Heart left ventricle (tissue), 16 donors: ENCODE data around the gene SULT1E1. TPM values are rescaled to one million over a fixed set of nuclear protein-coding genes. Genes with fewer than 3 reads are reported as not detected.

Experiments used
- ATAC-seq, 4 donors: fragments of 200-7000 bp; cut with Tn5 transposase; one replicate each; pipeline ENCODE4 v1.9.1; 2020 to 2022; ENCODE audit warnings: moderate library complexity in 4 of 4, mild to moderate bottlenecking in 3 of 4, moderate number of reproducible peaks in 1 of 4
- DNase-seq, 5 donors: peaks; one replicate each; pipeline ENCODE4 v3.0.0-alpha.2; 2020
- H3K27ac ChIP-seq, 12 donors: fragments of 200-600 bp; sonication (generic) in 4 of 12; one replicate each; pipeline versions ENCODE4 v1.5.0 to v1.8.0; 2016 to 2022; ENCODE audit warnings: mild to moderate bottlenecking in 2 of 12
- H3K27me3 ChIP-seq, 9 donors: fragments of 200-600 bp; sonication (generic) in 2 of 9; one replicate each; pipeline versions ENCODE4 v1.5.1 to v1.8.0; 2016 to 2022; ENCODE audit warnings: mild to moderate bottlenecking in 3 of 9
- H3K36me3 ChIP-seq, 9 donors: fragments of 200-600 bp; sonication (generic) in 2 of 9; one replicate each; pipeline versions ENCODE4 v1.5.0 to v1.8.0; 2018 to 2022; ENCODE audit warnings: mild to moderate bottlenecking in 2 of 9
- H3K4me1 ChIP-seq, 12 donors: fragments of 200-600 bp; sonication (generic) in 4 of 12; one replicate each; pipeline versions ENCODE4 v1.5.0 to v1.8.0; 2016 to 2022; ENCODE audit warnings: mild to moderate bottlenecking in 3 of 12
- H3K4me3 ChIP-seq, 12 donors: fragments of 200-600 bp; sonication (generic) in 4 of 12; one replicate each; pipeline versions ENCODE4 v1.5.0 to v1.8.0; 2017 to 2022; ENCODE audit warnings: mild to moderate bottlenecking in 9 of 12, moderate library complexity in 4 of 12
- H3K9me3 ChIP-seq, 12 donors: fragments of 200-600 bp; sonication (generic) in 4 of 12; one replicate each; pipeline versions ENCODE4 v1.5.0 to v1.8.0; 2016 to 2022; ENCODE audit warnings: mild to moderate bottlenecking in 1 of 12
- POLR2A ChIP-seq, 2 donors: fragments of 450-650 bp; IDR thresholded peaks; one replicate each; pipeline ENCODE4 v1.6.1; 2017; ENCODE audit warnings: antibody characterized with exemption in 2 of 2, mild to moderate bottlenecking in 2 of 2, moderate library complexity in 2 of 2
- WGBS, 4 donors: extraction: QIAGEN DNeasy Blood & Tissue Kit in 2 of 4; methylation state at CpG; one replicate each; pipeline versions ENCODE4 v1.1.5 to v1.1.7; 2013 to 2018; 5-methylcytosine and 5-hydroxymethylcytosine counted together
- intact Hi-C, 10 donors: fragments of 100-400 bp; cut with DNase I; formaldehyde crosslinking; loops; one replicate each; pipeline versions ENCODE4 v1.11.1 to v1.14.2; 2022
- polyA plus RNA-seq, 2 donors: library from polyadenylated mRNA; stranded (reverse); fragments of 200-250 nt; gene quantifications; one replicate each; pipeline ENCODE4 v1.2.3, GENCODE V29; 2013
- total RNA-seq, 9 donors: library from RNA; depleted of rRNA in 2 of 9; stranded (reverse); fragments of >200 nt in 2 of 9; fragmentation: NEBNext Ultra II Directional in 3 of 9; extraction: Animal tissue kit (Norgen Biotek cat#: 25700) in 3 of 9; gene quantifications; one replicate each; pipeline versions ENCODE4 v1.1.0 to v1.2.4, GENCODE V29; 2016 to 2023
- TF ChIP-seq, protein P1 (sequence below), 12 donors: fragments of 200-600 bp; sonication (generic) in 4 of 12; IDR thresholded peaks; one replicate each; pipeline versions ENCODE4 v1.5.0 to v1.8.0; 2018 to 2022; ENCODE audit warnings: antibody characterized with exemption in 12 of 12, mild to moderate bottlenecking in 5 of 12
- donor health status: ischemic (EF 13 %, LVEDD 7.1; RV severe dilation, severe dysfunction).
- donor health status: healthy with polysubstance abuse.
- donor health status: DM: no; HTN: yes; CAD: no.
- donor health status: DM: no; HTN: no; CAD: no.
- donor health status: ischemic (EF 25% LVEDD 6.9; RV normal size, moderate dysfunction).
- donor health status: ischemic (EF 25% LVEDD 5.7; RV mildly dilated, moderate dysfunction).
- donor health status: healthy.
- donor health status: DM: yes; HTN: yes; CAD: no.
- donor health status: ischemic (EF 35%, LVEDD 5.7; RV mildly dilated, moderate dysfunction).
- donor health status: nonischemic (EF 11% LVEDD 7.7; RV severe dilation, severe dysfunction).
- donor health status: DM: yes; HTN: yes; CAD: no.
- donor health status: PGD.
- donor health status: ischemic (EF 29% LVEDD 5.4; RV normal size, mild dysfunction).
- donor health status: nonischemic (EF 23%, LVEDD 6.1; RV moderate dilation, normal function).

SULT1E1 gene
- total and polyA plus RNA-seq, 11 donors = not detected

DNA sequence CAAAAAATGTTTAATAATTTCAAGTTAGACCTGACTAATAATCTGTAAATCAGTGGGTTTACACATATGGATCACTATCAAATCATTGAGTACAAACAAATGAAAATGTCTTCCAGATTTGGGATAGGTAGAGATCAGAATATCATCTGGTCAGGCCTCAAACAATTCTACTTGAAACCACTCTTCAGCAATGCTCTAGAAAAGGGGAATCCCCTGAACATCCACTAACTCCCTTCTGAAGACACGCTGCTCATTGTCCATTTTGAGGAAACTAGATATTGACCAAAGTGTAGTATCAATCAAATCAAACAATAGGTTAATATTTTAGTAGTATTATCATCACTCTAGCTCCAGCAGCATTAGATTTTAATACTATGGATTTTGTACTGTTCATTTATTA is 46.3 kb downstream of the SULT1E1 start:
- DNase-seq = no peak
- intact Hi-C loops = no loop called here
- no peak for ATAC-seq
- Histone ChIP-seq H3K4me1 (no peaks in the 10 kb centered on the region), H3K36me3 (no peaks in the 10 kb centered on the region), H3K27me3 (no peaks in the 10 kb centered on the region), H3K27ac (no peak overlapping the region), H3K9me3 (no peaks in the 10 kb centered on the region), H3K4me3 (no peak overlapping the region)
- TF ChIP-seq POLR2A (IDR thresholded peaks at IDR 0.05) = no peak
- TF ChIP-seq, protein P1, sequence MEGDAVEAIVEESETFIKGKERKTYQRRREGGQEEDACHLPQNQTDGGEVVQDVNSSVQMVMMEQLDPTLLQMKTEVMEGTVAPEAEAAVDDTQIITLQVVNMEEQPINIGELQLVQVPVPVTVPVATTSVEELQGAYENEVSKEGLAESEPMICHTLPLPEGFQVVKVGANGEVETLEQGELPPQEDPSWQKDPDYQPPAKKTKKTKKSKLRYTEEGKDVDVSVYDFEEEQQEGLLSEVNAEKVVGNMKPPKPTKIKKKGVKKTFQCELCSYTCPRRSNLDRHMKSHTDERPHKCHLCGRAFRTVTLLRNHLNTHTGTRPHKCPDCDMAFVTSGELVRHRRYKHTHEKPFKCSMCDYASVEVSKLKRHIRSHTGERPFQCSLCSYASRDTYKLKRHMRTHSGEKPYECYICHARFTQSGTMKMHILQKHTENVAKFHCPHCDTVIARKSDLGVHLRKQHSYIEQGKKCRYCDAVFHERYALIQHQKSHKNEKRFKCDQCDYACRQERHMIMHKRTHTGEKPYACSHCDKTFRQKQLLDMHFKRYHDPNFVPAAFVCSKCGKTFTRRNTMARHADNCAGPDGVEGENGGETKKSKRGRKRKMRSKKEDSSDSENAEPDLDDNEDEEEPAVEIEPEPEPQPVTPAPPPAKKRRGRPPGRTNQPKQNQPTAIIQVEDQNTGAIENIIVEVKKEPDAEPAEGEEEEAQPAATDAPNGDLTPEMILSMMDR (IDR thresholded peaks at IDR 0.05) = no peak
- WGBS, 4 donors = 73 to 91% (median 89%) methylated on average over 1 of the region's 1 CpG

DNA sequence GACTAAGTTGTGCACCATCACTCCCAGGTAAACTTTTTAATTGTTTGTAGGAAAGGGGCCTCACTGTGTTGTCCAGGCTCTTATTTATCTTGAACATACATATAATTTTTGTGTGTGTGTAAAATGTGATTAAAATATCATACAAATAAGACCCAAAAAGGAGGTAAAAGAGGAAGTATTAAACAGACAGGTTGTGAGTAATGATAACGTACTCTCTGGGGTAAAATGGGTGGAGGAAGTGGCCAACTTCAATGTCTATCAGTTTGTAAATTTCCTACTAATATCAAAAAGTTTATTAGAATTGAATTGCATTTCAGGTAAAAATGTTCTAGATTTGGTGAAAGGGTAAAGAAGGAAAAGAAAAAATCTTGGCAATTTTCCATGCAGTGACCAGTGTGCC is 48.8 kb downstream of the SULT1E1 start:
- WGBS, 4 donors = 69 to 87% (median 76%) methylated on average over 1 of the region's 1 CpG
- intact Hi-C loops = no loop called here
- no peak overlapping the region for H3K4me3 ChIP-seq

DNA sequence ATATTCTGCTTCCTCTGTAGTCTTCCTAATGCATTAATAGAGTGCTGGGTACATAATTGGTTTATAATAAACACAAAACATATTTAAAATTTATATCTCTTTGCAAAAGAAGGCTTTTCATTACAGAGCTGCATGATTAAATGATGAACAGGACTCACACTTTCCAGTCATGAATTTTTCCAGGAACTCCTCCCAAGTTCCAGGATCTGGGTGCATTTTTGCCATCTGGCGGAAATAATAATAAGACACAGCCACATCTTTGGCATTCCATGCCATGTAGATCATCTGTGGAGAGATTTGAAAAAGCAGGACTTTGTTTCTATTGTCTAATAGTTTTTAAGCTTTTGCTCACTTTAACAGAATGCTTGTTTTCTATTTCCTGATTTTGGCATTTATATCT is 59.3 kb downstream of the SULT1E1 start:
- Histone ChIP-seq H3K9me3 (peaks cover 0 to 10% (median 0%) of the 10 kb centered on the region in 12 donors), H3K27me3 (no peaks in the 10 kb centered on the region), H3K36me3 (no peaks in the 10 kb centered on the region), H3K4me1 (no peaks in the 10 kb centered on the region), H3K27ac (no peak overlapping the region), H3K4me3 (no peak overlapping the region)
- no peak for DNase-seq
- TF ChIP-seq, protein P1 (IDR thresholded peaks at IDR 0.05) = no peak
- TF ChIP-seq POLR2A (IDR thresholded peaks at IDR 0.05) = no peak
- intact Hi-C loops = no loop called here
- ATAC-seq = no peak
- WGBS, 4 donors = 85 to 97% (median 88%) methylated on average over 1 of the region's 1 CpG

More for the DNA sequence above, 48.8 kb downstream of the SULT1E1 start:
- DNase-seq (no peak), ATAC-seq (no peak)
- no peak for TF ChIP-seq POLR2A (IDR thresholded peaks at IDR 0.05)
- TF ChIP-seq, protein P1 (IDR thresholded peaks at IDR 0.05) = no peak
- no peaks in the 10 kb centered on the region for H3K9me3 ChIP-seq
- no peak overlapping the region for H3K27ac ChIP-seq
- H3K27me3 ChIP-seq = no peaks in the 10 kb centered on the region
- no peaks in the 10 kb centered on the region for H3K4me1 ChIP-seq
- no peaks in the 10 kb centered on the region for H3K36me3 ChIP-seq

DNA sequence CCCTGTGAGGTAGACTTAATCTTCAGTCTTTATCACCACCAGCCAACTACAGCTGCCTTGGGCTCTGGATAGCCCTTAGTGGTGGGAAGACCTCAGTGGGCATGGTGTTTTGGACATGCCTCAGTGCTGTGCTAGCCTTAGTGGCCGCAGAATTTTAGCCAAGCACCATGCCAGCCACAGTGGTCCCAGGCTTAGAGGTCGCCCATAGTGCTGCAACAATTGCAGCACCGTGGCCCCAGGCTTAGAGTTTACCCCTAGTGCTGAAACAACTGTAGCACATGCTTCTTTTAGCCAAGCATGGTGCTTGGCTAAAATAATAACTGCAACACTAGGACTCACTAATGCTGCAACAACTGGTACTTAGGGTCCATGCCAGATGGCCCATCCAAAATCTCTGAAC is 60.6 kb downstream of the SULT1E1 start:
- 74 to 100% (median 84%) methylated on average over 3 of the region's 3 CpGs for WGBS, 4 donors

More for the DNA sequence above, 60.6 kb downstream of the SULT1E1 start:
- TF ChIP-seq, protein P1 (IDR thresholded peaks at IDR 0.05) = no peak
- no peak for TF ChIP-seq POLR2A (IDR thresholded peaks at IDR 0.05)
- Histone ChIP-seq H3K4me1 (no peaks in the 10 kb centered on the region), H3K27me3 (no peaks in the 10 kb centered on the region), H3K9me3 (peaks cover 0 to 10% (median 0%) of the 10 kb centered on the region in 12 donors), H3K36me3 (no peaks in the 10 kb centered on the region), H3K27ac (no peak overlapping the region), H3K4me3 (no peak overlapping the region)
- DNase-seq (peak in 1 of 5 donors; percentile 38), ATAC-seq (no peak)
- intact Hi-C loops = no loop called here
